HCT116 (cell line): Measurements from ENCODE around the gene FIP1L1. TPM values are rescaled to one million over a fixed set of nuclear protein-coding genes. Genes with fewer than 3 reads are reported as not detected.

Experiments used
- ATAC-seq: fragments of 200-7000 bp; cut with Tn5 transposase; 2 replicates; pipeline ENCODE4 v1.9.1; 2020; ENCODE audit warnings: mild to moderate bottlenecking, moderate library complexity
- BruUV-seq: library from RNA; stranded (reverse); fragments of 400-500 nt; replicated peaks from 2 replicates; lab custom pipeline; 2021; lab: Mats Ljungman, UMichigan
- CTCF ChIA-PET: fragments of 300-600 bp; sonication (Branson Sonifier 250); formaldehyde crosslinking; loops from one replicate; lab custom pipeline; 2021; ENCODE audit warnings: antibody characterized with exemption; lab: Charles Lee
- POLR2A ChIA-PET: fragments of 300-600, 350-600 bp; sonication (Branson Sonifier 250); formaldehyde crosslinking; loops from one replicate; lab custom pipeline; 2021; ENCODE audit warnings: antibody characterized with exemption; lab: Charles Lee
- RAD21 ChIA-PET, 2 experiments: fragments of 300-600 bp; sonication (Branson Sonifier 250); formaldehyde crosslinking; loops; one replicate each; lab custom pipeline; 2023; ENCODE audit warnings: low total read pairs in 2 of 2; ENCODE audit not compliant: uncharacterized antibody in 2 of 2, unreplicated experiment in 2 of 2, low non-redundant PET in 1 of 2; lab: Charles Lee
- DNase-seq: peaks from one replicate; pipeline ENCODE4 v3.0.0-alpha.2; 2010; ENCODE audit warnings: low read depth, low spot score
- H2AFZ ChIP-seq: fragments of 200-600 bp; shearing (Covaris generic), sonication (generic); 2 replicates; pipeline ENCODE4 v1.6.1; 2017; ENCODE audit warnings: low read depth, mixed run types, mixed read lengths, antibody characterized with exemption, low read length; ENCODE audit not compliant: poor library complexity, severe bottlenecking
- H3K27ac ChIP-seq: 2 replicates; pipeline ENCODE4 v1.5.1; 2012; ENCODE audit warnings: low read depth, low read length
- H3K27me3 ChIP-seq: fragments of 200-600 bp; sonication (generic); 2 replicates; pipeline ENCODE4 v1.6.1; 2016; ENCODE audit warnings: mixed run types, low read length, mixed read lengths; ENCODE audit not compliant: insufficient read depth
- H3K36me3 ChIP-seq, 2 experiments: fragments of 200-500 bp in 1 of 2; fragments of 200-600 bp in 1 of 2; sonication (Bioruptor generic) in 1 of 2; sonication (generic) in 1 of 2; 2 replicates each; pipeline versions ENCODE4 v1.5.1 to v1.6.1; 2014 to 2016; ENCODE audit warnings: low read length in 2 of 2, inconsistent platforms in 1 of 2, mixed read lengths in 1 of 2, mixed run types in 1 of 2; ENCODE audit not compliant: insufficient read depth in 2 of 2, control insufficient read depth in 1 of 2
- H3K4me1 ChIP-seq, 2 experiments: fragments of 200-600 bp in 1 of 2; sonication (generic) in 1 of 2; 2 replicates each; pipeline versions ENCODE4 v1.5.1 to v1.6.1; 2012 to 2017; ENCODE audit warnings: low read length in 2 of 2, inconsistent platforms in 1 of 2, mild to moderate bottlenecking in 1 of 2, mixed read lengths in 1 of 2, mixed run types in 1 of 2, moderate library complexity in 1 of 2; ENCODE audit not compliant: insufficient read depth in 2 of 2, control insufficient read depth in 1 of 2
- H3K4me2 ChIP-seq: fragments of 200-600 bp; sonication (generic); 2 replicates; pipeline ENCODE4 v1.6.1; 2017; ENCODE audit warnings: mixed run types, low read length, mixed read lengths
- H3K4me3 ChIP-seq, 2 experiments: fragments of 200-600 bp in 1 of 2; sonication (generic) in 1 of 2; replicated peaks in 1 of 2; 2 replicates each; pipeline ENCODE4 v1.5.1; 2011 to 2016; ENCODE audit warnings: low read length in 2 of 2, control low read depth in 1 of 2, low read depth in 1 of 2, mild to moderate bottlenecking in 1 of 2, mixed read lengths in 1 of 2, mixed run types in 1 of 2
- H3K79me2 ChIP-seq: fragments of 200-600 bp; sonication (generic); 2 replicates; pipeline ENCODE4 v1.6.1; 2017; ENCODE audit warnings: mild to moderate bottlenecking, mixed run types, low read length, moderate library complexity, mixed read lengths; ENCODE audit not compliant: insufficient read depth
- H3K9ac ChIP-seq: fragments of 200-600 bp; sonication (generic); 2 replicates; pipeline ENCODE4 v1.6.1; 2016; ENCODE audit warnings: low read length, mixed read lengths
- H3K9me2 ChIP-seq: fragments of 200-600 bp; sonication (generic), shearing (Covaris generic); 2 replicates; pipeline ENCODE4 v1.6.1; 2017; ENCODE audit warnings: mixed run types, mild to moderate bottlenecking, moderate library complexity; ENCODE audit not compliant: insufficient read depth
- H3K9me3 ChIP-seq, 2 experiments: fragments of 200-500 bp in 1 of 2; fragments of 200-600 bp in 1 of 2; sonication (Bioruptor generic) in 1 of 2; sonication (generic) in 1 of 2; 2 replicates each; pipeline ENCODE4 v1.6.1; 2014 to 2017; ENCODE audit warnings: low read length in 2 of 2, mixed read lengths in 2 of 2, inconsistent platforms in 1 of 2, low read depth in 1 of 2, mild to moderate bottlenecking in 1 of 2, mixed run types in 1 of 2, moderate library complexity in 1 of 2; ENCODE audit not compliant: control insufficient read depth in 1 of 2, insufficient read depth in 1 of 2
- H4K20me1 ChIP-seq: fragments of 200-600 bp; sonication (generic), shearing (Covaris generic); 2 replicates; pipeline ENCODE4 v1.6.1; 2017; ENCODE audit warnings: mixed run types, mild to moderate bottlenecking, moderate library complexity; ENCODE audit not compliant: insufficient read depth
- CBX3 ChIP-seq: IDR thresholded peaks from 2 replicates; pipeline ENCODE4 v1.6.1; 2012; ENCODE audit warnings: low read depth
- CEBPB ChIP-seq: IDR thresholded peaks from 2 replicates; pipeline ENCODE4 v1.6.1; 2012; ENCODE audit warnings: low read depth
- ELF1 ChIP-seq: IDR thresholded peaks from 2 replicates; pipeline ENCODE4 v1.6.1; 2012; ENCODE audit warnings: low read depth, borderline replicate concordance
- EZH2phosphoT487 ChIP-seq: fragments of 200-600 bp; IDR thresholded peaks from 2 replicates; pipeline ENCODE4 v1.6.1; 2018; ENCODE audit warnings: antibody characterized with exemption, borderline replicate concordance
- FOSL1 ChIP-seq: IDR thresholded peaks from 2 replicates; pipeline ENCODE4 v1.6.1; 2012; ENCODE audit warnings: low read depth
- JUND ChIP-seq: IDR thresholded peaks from 2 replicates; pipeline ENCODE4 v1.6.1; 2012
- POLR2A ChIP-seq: IDR thresholded peaks from 2 replicates; pipeline ENCODE4 v1.7.0; 2011; ENCODE audit warnings: borderline replicate concordance; ENCODE audit not compliant: insufficient read depth, insufficient read length; ENCODE audit errors: extremely low read depth
- POLR2AphosphoS5 ChIP-seq: IDR thresholded peaks from 2 replicates; pipeline ENCODE4 v1.6.1; 2011; ENCODE audit warnings: mild to moderate bottlenecking, low read depth, low read length, moderate library complexity
- REST ChIP-seq: IDR thresholded peaks from 2 replicates; pipeline ENCODE4 v1.6.1; 2012; ENCODE audit warnings: low read depth
- SIN3A ChIP-seq: IDR thresholded peaks from 2 replicates; pipeline ENCODE4 v1.6.1; 2012; ENCODE audit warnings: low read depth
- SP1 ChIP-seq: IDR thresholded peaks from 2 replicates; pipeline ENCODE4 v1.6.1; 2012; ENCODE audit warnings: low read depth
- SRF ChIP-seq: IDR thresholded peaks from 2 replicates; pipeline ENCODE4 v1.6.1; 2012; ENCODE audit warnings: low read depth
- TCF7L2 ChIP-seq: IDR thresholded peaks from 2 replicates; pipeline ENCODE4 v1.7.0; 2011; ENCODE audit warnings: borderline replicate concordance, inconsistent platforms; ENCODE audit not compliant: insufficient read depth, insufficient read length; ENCODE audit errors: extremely low read depth
- ZBTB33 ChIP-seq: IDR thresholded peaks from 2 replicates; pipeline ENCODE4 v1.6.1; 2011; ENCODE audit warnings: mild to moderate bottlenecking, low read length, moderate library complexity; ENCODE audit not compliant: insufficient replicate concordance; ENCODE audit errors: extremely low read depth
- ZFX ChIP-seq: fragments of 450-650 bp; IDR thresholded peaks from 2 replicates; pipeline ENCODE4 v1.6.1; 2017
- ZNF274 ChIP-seq: fragments of 200-500 bp; sonication (Bioruptor generic); IDR thresholded peaks from 2 replicates; pipeline ENCODE4 v1.6.1; 2014; ENCODE audit warnings: mild to moderate bottlenecking, low read depth, low read length, inconsistent platforms
- intact Hi-C: fragments of 100-400 bp; cut with micrococcal nuclease; formaldehyde crosslinking; loops from 2 replicates; pipeline ENCODE4 v1.10.0; 2022
- total RNA-seq: library from RNA; stranded (reverse); gene quantifications from one replicate; pipeline ENCODE4 v1.2.1, GENCODE V29; 2021; ENCODE audit not compliant: unreplicated experiment

Gene FIP1L1
- total RNA-seq, 1 experiment from 2014 or later = 63.6 TPM

- H2AFZ ChIP-seq = no peak overlapping the region
- intact Hi-C loops = no loop called here
- no peak overlapping the region for H3K4me3 ChIP-seq
- H4K20me1 ChIP-seq = no peaks in the 10 kb centered on the region
- no peaks in the 10 kb centered on the region for H3K79me2 ChIP-seq
- H3K4me1 ChIP-seq = peaks cover 0 to 13% of the 10 kb centered on the region in 2 experiments; a peak in 2 of 4 replicates
- H3K27me3 ChIP-seq = peaks cover 4% of the 10 kb centered on the region; the same call in 1 of the 2 replicates
- no peak overlapping the region for H3K9ac ChIP-seq
- H3K4me2 ChIP-seq = no peak overlapping the region
- ChIA-PET POLR2A (no interaction called here), CTCF (no interaction called here), RAD21 (no interaction called here)
- TF ChIP-seq ZFX (no peak), POLR2AphosphoS5 (no peak), EZH2phosphoT487 (no peak), CEBPB (no peak)
- no peaks in the 10 kb centered on the region for H3K9me2 ChIP-seq
- no peaks in the 10 kb centered on the region for H3K36me3 ChIP-seq
- no peak overlapping the region for H3K27ac ChIP-seq
- no peak for DNase-seq
- no peaks in the 10 kb centered on the region for H3K9me3 ChIP-seq
- no peak for ATAC-seq
- no TSS peak for BruUV-seq
Observed at GRCh38 chr4:53483250-53483649, 105.8 kb downstream of the FIP1L1 start.

- POLR2A ChIA-PET = interaction anchor here (0.6 kb wide), 1 partner anchor 14 kb away, joined by 3 read pairs; no protein-coding TSS in a partner anchor
- TF ChIP-seq ZNF274 (no peak), ELF1 (no peak), TCF7L2 (no peak), SP1 (no peak), JUND (no peak), POLR2A (no peak), SIN3A (no peak), REST (no peak), CBX3 (no peak), FOSL1 (no peak), CEBPB (no peak), ZFX (no peak), SRF (no peak), ZBTB33 (no peak)
Observed at GRCh38 chr4:53484911-53485657, 107.6 kb downstream of the FIP1L1 start.

More at GRCh38 chr4:53484911-53485657, 107.6 kb downstream of the FIP1L1 start:
- intact Hi-C loops = no loop called here
- Histone ChIP-seq H3K27ac (no peak overlapping the region), H4K20me1 (no peaks in the 10 kb centered on the region), H3K36me3 (no peaks in the 10 kb centered on the region), H3K27me3 (peaks cover 4% of the 10 kb centered on the region; the same call in 1 of the 2 replicates), H3K4me1 (peaks cover 0 to 6% of the 10 kb centered on the region in 2 experiments; a peak in 1 of 4 replicates), H3K9me2 (no peaks in the 10 kb centered on the region), H3K4me3 (no peak overlapping the region), H3K9me3 (no peaks in the 10 kb centered on the region), H3K4me2 (no peak overlapping the region), H2AFZ (no peak overlapping the region), H3K79me2 (no peaks in the 10 kb centered on the region), H3K9ac (no peak overlapping the region)
- CTCF ChIA-PET = no interaction called here
- no TSS peak for BruUV-seq
- ATAC-seq = no peak
- RAD21 ChIA-PET = no interaction called here
- DNase-seq = no peak
